ENCODE data around the gene AMOT. TPM values are rescaled to one million over a fixed set of nuclear protein-coding genes. Genes with fewer than 3 reads are reported as not detected.

The AMOT gene
- total and polyA plus RNA-seq, 2 experiments from 2014 or later = 2.1 to 5.4 TPM

DNA sequence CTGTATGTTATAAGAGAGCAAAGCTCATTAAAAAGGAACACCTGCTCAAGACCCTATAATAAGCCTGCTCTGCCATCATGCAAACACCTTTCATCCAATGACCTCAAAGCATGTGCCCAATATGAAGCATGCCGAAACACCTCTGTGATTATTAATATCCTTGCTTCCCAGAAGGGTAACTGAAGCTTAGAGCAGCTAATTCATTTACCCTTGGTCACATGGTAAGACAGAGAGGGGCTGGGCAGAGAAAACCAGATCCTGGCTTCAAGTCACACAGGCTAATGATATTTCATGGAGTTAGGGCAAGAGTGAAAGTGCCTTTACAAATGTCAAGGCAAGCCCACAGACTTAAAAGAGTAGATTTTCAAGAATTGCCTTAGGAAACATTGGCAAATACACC, 5.6 kb downstream of the AMOT start:
- Mint-ChIP-seq H3K4me3 (no peak overlapping the region), H3K4me1 (peaks cover 35% of the 10 kb centered on the region), H3K9me3 (peaks cover 4% of the 10 kb centered on the region), H3K27ac (no peak overlapping the region), H3K36me3 (ENCODE audit: low read depth) (no peaks in the 10 kb centered on the region), H3K27me3 (ENCODE audit: insufficient read depth, low read depth, poor library complexity) (peaks cover 13% of the 10 kb centered on the region)
- no peak overlapping the region for H3K4me2 ChIP-seq
- H3K79me2 ChIP-seq (replicated peaks; ENCODE audit: insufficient read depth) = no peaks in the 10 kb centered on the region
- H3K27ac ChIP-seq (ENCODE audit: low read depth) = no peak overlapping the region
- H2AFZ ChIP-seq = no peak overlapping the region
- TF ChIP-seq EZH2phosphoT487 (IDR thresholded peaks at IDR 0.05; ENCODE audit: unreplicated experiment) = no peak
- no peak overlapping the region for H3K4me3 ChIP-seq
- H3K27me3 ChIP-seq (ENCODE audit: insufficient read depth) = peaks cover 27% of the 10 kb centered on the region
- no peaks in the 10 kb centered on the region for H3K9me2 ChIP-seq (ENCODE audit: insufficient read depth)
- ATAC-seq (no peak), DNase-seq (ENCODE audit: low spot score) (no peak)
- H4K20me1 ChIP-seq (replicated peaks; ENCODE audit: insufficient read depth) = no peaks in the 10 kb centered on the region
- H3K36me3 ChIP-seq (ENCODE audit: insufficient read depth) = no peaks in the 10 kb centered on the region
- H3K4me1 ChIP-seq (ENCODE audit: insufficient read depth) = peaks cover 13% of the 10 kb centered on the region
- H3F3A ChIP-seq (replicated peaks; ENCODE audit: low read depth) = no peaks in the 10 kb centered on the region

DNA sequence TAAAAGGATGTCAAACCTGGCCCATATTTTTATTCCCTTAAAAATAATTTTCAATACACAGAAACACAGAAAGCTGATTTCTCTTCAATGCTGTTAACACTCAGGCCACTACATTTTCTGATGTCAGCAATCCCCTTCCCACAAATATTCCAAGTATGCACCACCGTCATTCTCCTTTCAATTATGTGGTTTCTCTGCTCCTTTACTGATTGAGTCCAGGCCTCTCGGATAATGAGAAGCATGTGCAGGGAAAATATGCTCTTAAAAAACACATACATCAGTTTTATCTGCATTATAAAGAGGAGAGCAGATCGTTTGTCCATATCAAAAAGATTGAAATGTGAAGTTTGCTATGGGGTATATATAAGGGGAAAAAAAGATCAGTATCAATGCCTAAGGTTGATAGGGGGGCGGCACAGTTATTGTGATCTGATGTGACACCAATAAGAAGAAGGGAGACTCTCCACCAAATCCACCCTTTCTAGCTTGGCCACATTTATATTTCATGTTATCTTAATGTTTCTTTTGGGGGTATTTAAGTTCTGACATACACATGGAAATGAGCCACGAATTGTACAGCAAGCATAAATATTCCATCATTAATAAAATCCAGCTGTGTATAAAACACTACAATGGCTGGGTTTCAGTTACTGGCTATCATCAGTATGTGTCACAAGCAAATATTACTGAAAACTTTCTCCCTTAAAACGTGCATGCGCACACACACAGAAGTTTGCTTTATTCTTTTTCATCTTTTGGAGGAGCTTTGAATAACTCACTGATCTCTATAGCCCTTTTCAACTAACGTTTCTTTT, 6.4 kb downstream of the AMOT start:
- Mint-ChIP-seq H3K4me1 (peaks cover 29% of the 10 kb centered on the region), H3K36me3 (ENCODE audit: low read depth) (no peaks in the 10 kb centered on the region), H3K27me3 (ENCODE audit: insufficient read depth, low read depth, poor library complexity) (peaks cover 6% of the 10 kb centered on the region), H3K9me3 (no peaks in the 10 kb centered on the region), H3K27ac (no peak overlapping the region), H3K4me3 (no peak overlapping the region)
- Histone ChIP-seq H3F3A (replicated peaks; ENCODE audit: low read depth) (no peaks in the 10 kb centered on the region), H4K20me1 (replicated peaks; ENCODE audit: insufficient read depth) (no peaks in the 10 kb centered on the region), H2AFZ (no peak overlapping the region), H3K9me2 (ENCODE audit: insufficient read depth) (no peaks in the 10 kb centered on the region), H3K4me2 (no peak overlapping the region), H3K27ac (ENCODE audit: low read depth) (no peak overlapping the region), H3K4me1 (ENCODE audit: insufficient read depth) (peaks cover 9% of the 10 kb centered on the region), H3K27me3 (ENCODE audit: insufficient read depth) (peaks cover 19% of the 10 kb centered on the region), H3K36me3 (ENCODE audit: insufficient read depth) (no peaks in the 10 kb centered on the region), H3K4me3 (no peak overlapping the region), H3K79me2 (replicated peaks; ENCODE audit: insufficient read depth) (no peaks in the 10 kb centered on the region)
- no peak for DNase-seq (ENCODE audit: low spot score)
- no peak for ATAC-seq
- TF ChIP-seq, protein P1, sequence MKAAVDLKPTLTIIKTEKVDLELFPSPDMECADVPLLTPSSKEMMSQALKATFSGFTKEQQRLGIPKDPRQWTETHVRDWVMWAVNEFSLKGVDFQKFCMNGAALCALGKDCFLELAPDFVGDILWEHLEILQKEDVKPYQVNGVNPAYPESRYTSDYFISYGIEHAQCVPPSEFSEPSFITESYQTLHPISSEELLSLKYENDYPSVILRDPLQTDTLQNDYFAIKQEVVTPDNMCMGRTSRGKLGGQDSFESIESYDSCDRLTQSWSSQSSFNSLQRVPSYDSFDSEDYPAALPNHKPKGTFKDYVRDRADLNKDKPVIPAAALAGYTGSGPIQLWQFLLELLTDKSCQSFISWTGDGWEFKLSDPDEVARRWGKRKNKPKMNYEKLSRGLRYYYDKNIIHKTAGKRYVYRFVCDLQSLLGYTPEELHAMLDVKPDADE (IDR thresholded peaks at IDR 0.05) = no peak
- TF ChIP-seq STAT1 (IDR thresholded peaks at IDR 0.05; ENCODE audit: unreplicated experiment) = no peak
- TF ChIP-seq EZH2phosphoT487 (IDR thresholded peaks at IDR 0.05; ENCODE audit: unreplicated experiment) = no peak
- TF ChIP-seq, protein P2, sequence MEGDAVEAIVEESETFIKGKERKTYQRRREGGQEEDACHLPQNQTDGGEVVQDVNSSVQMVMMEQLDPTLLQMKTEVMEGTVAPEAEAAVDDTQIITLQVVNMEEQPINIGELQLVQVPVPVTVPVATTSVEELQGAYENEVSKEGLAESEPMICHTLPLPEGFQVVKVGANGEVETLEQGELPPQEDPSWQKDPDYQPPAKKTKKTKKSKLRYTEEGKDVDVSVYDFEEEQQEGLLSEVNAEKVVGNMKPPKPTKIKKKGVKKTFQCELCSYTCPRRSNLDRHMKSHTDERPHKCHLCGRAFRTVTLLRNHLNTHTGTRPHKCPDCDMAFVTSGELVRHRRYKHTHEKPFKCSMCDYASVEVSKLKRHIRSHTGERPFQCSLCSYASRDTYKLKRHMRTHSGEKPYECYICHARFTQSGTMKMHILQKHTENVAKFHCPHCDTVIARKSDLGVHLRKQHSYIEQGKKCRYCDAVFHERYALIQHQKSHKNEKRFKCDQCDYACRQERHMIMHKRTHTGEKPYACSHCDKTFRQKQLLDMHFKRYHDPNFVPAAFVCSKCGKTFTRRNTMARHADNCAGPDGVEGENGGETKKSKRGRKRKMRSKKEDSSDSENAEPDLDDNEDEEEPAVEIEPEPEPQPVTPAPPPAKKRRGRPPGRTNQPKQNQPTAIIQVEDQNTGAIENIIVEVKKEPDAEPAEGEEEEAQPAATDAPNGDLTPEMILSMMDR (conservative IDR thresholded peaks at IDR 0.05; ENCODE audit: low read depth in 2 of 2) = no peak
- TF ChIP-seq, protein P3, sequence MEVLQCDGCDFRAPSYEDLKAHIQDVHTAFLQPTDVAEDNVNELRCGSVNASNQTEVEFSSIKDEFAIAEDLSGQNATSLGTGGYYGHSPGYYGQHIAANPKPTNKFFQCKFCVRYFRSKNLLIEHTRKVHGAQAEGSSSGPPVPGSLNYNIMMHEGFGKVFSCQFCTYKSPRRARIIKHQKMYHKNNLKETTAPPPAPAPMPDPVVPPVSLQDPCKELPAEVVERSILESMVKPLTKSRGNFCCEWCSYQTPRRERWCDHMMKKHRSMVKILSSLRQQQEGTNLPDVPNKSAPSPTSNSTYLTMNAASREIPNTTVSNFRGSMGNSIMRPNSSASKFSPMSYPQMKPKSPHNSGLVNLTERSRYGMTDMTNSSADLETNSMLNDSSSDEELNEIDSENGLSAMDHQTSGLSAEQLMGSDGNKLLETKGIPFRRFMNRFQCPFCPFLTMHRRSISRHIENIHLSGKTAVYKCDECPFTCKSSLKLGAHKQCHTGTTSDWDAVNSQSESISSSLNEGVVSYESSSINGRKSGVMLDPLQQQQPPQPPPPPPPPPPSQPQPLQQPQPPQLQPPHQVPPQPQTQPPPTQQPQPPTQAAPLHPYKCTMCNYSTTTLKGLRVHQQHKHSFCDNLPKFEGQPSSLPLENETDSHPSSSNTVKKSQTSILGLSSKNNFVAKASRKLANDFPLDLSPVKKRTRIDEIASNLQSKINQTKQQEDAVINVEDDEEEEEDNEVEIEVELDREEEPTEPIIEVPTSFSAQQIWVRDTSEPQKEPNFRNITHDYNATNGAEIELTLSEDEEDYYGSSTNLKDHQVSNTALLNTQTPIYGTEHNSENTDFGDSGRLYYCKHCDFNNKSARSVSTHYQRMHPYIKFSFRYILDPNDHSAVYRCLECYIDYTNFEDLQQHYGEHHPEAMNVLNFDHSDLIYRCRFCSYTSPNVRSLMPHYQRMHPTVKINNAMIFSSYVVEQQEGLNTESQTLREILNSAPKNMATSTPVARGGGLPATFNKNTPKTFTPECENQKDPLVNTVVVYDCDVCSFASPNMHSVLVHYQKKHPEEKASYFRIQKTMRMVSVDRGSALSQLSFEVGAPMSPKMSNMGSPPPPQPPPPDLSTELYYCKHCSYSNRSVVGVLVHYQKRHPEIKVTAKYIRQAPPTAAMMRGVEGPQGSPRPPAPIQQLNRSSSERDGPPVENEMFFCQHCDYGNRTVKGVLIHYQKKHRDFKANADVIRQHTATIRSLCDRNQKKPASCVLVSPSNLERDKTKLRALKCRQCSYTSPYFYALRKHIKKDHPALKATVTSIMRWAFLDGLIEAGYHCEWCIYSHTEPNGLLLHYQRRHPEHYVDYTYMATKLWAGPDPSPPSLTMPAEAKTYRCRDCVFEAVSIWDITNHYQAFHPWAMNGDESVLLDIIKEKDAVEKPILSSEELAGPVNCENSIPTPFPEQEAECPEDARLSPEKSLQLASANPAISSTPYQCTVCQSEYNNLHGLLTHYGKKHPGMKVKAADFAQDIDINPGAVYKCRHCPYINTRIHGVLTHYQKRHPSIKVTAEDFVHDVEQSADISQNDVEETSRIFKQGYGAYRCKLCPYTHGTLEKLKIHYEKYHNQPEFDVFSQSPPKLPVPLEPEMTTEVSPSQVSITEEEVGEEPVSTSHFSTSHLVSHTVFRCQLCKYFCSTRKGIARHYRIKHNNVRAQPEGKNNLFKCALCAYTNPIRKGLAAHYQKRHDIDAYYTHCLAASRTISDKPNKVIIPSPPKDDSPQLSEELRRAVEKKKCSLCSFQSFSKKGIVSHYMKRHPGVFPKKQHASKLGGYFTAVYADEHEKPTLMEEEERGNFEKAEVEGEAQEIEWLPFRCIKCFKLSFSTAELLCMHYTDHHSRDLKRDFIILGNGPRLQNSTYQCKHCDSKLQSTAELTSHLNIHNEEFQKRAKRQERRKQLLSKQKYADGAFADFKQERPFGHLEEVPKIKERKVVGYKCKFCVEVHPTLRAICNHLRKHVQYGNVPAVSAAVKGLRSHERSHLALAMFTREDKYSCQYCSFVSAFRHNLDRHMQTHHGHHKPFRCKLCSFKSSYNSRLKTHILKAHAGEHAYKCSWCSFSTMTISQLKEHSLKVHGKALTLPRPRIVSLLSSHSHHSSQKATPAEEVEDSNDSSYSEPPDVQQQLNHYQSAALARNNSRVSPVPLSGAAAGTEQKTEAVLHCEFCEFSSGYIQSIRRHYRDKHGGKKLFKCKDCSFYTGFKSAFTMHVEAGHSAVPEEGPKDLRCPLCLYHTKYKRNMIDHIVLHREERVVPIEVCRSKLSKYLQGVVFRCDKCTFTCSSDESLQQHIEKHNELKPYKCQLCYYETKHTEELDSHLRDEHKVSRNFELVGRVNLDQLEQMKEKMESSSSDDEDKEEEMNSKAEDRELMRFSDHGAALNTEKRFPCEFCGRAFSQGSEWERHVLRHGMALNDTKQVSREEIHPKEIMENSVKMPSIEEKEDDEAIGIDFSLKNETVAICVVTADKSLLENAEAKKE (CRISPR knock-in tag; IDR thresholded peaks at IDR 0.05) = no peak
- TF ChIP-seq, protein P4, sequence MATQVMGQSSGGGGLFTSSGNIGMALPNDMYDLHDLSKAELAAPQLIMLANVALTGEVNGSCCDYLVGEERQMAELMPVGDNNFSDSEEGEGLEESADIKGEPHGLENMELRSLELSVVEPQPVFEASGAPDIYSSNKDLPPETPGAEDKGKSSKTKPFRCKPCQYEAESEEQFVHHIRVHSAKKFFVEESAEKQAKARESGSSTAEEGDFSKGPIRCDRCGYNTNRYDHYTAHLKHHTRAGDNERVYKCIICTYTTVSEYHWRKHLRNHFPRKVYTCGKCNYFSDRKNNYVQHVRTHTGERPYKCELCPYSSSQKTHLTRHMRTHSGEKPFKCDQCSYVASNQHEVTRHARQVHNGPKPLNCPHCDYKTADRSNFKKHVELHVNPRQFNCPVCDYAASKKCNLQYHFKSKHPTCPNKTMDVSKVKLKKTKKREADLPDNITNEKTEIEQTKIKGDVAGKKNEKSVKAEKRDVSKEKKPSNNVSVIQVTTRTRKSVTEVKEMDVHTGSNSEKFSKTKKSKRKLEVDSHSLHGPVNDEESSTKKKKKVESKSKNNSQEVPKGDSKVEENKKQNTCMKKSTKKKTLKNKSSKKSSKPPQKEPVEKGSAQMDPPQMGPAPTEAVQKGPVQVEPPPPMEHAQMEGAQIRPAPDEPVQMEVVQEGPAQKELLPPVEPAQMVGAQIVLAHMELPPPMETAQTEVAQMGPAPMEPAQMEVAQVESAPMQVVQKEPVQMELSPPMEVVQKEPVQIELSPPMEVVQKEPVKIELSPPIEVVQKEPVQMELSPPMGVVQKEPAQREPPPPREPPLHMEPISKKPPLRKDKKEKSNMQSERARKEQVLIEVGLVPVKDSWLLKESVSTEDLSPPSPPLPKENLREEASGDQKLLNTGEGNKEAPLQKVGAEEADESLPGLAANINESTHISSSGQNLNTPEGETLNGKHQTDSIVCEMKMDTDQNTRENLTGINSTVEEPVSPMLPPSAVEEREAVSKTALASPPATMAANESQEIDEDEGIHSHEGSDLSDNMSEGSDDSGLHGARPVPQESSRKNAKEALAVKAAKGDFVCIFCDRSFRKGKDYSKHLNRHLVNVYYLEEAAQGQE (IDR thresholded peaks at IDR 0.05; ENCODE audit: unreplicated experiment) = no peak
- TF ChIP-seq JUNB (IDR thresholded peaks at IDR 0.05; ENCODE audit: unreplicated experiment) = no peak

Data from GM23338 (cell line).